HG02798 (cell line): ENCODE measurements around the gene SBNO1.

Source experiments
- ATAC-seq: cut with Tn5 transposase; IDR thresholded peaks from one replicate; pipeline ENCODE4 v1.9.1; 2021; ENCODE audit warnings: mild to moderate bottlenecking; ENCODE audit not compliant: unreplicated experiment, poor library complexity

SBNO1 gene

GRCh38 chr12:123278101-123278627, 86.5 kb downstream of the SBNO1 start:
- no peak for ATAC-seq

DNA sequence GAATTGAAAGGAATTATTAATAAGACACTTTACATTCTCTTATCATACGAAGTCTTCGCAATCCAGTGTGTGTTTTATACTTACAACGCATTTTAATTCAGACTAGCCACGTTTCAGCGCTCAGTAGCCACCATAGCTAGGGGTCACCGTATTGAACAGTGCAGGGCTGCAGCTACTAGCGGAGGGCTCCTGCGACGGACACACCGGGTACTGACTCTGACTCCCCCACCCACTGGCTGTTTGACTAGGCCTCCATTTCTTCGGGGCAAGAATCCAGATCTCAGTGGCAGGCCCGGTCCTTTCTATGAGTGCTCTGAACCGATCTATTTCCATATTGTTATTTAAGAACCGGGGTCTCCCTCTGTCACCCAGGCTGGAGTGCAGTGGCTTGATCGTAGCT, 91.5 kb downstream of the SBNO1 start:
- ATAC-seq: no peak

DNA sequence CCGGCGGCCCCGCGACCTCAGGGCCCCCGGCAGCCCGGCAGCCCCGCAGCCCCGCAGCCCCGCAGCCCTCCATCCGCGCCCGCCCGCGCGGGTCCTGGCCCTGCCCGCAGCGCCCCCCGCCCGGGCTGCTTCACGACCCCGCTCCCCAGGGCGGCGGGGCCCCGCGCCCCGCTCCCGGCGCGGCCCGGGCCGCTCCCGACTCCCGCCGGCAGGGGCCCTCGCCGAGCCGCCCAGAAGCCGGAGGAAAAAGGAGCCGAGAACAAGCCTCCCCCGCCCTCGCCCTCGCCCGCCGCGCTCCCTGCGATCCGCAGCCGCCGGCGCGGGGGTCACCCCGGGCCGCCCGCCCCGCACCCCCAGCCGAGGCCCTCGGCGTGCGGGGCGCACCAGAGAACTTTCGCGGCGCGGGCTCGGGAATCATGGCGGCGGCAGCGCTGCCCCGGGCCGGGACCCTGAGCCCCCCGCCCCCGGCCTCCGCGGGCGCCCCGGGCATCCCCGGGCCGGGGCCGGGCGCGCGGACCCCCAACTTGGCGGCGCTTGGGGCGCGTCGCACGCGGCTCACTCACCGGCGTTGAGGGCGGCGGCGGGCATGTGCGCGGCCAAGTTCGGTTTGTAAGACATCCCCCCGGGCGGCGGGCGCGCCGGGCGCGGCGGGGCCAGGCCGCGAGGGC, 93.5 kb downstream of the SBNO1 start:
- peak; percentile 67 for ATAC-seq

DNA sequence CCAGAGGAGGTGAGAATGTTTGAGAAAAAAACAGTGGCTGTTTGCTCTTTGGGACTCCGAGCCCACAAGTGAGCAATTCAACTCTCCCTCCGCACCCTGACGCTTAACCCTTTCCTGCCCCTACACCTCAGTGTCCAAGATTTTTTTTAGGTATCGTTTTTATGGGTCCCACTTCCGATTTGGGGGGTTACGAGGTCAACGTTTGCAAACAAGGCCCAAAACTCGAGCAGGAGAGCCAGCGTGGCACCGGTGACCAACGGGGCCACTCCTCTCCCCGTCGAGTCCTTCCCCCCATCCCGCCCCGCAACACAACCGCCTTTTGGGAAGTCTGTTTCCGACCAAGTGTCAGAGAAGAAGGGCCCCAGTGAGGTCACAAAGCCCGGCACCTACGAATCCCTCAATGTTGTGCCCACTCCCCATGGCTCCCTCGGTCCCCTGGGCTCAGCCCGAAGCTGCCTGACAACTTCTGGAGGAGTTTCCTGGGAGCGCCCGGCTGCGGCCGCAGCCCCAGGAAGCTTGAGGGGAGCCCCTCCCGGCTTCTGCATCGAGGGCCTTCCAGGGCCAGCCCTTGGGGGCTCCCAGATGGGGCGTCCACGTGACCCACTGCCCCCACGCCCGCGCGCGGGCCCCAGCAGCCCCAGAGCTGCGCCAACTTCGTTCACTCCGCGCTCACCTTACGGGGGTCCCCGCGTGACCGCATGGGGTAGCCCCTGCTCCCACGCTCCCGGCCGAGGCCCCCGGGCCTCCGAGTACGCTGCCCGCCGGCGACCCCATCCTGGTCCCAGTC, 94.2 kb downstream of the SBNO1 start:
- no peak for ATAC-seq

DNA sequence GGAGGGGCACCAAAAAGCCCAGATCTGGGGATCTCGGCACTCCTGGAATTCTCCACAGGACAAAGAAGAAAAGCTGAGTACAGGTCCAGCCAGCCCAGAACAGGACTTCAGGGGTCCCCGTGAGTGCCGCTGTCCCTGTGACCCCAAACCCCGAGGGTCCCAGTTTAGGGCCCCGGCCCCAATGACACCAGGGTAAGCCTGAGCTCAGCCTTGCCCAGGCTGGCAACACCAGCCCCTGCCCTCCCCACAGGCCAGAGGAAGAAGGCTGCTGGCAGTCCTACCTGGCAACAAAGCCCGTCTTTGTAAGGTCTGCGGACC, 94.8 kb downstream of the SBNO1 start:
- no peak for ATAC-seq

- no peak for ATAC-seq
These were observed 95.2 kb downstream of the SBNO1 start for GRCh38 chr12:123269395-123269892.

DNA sequence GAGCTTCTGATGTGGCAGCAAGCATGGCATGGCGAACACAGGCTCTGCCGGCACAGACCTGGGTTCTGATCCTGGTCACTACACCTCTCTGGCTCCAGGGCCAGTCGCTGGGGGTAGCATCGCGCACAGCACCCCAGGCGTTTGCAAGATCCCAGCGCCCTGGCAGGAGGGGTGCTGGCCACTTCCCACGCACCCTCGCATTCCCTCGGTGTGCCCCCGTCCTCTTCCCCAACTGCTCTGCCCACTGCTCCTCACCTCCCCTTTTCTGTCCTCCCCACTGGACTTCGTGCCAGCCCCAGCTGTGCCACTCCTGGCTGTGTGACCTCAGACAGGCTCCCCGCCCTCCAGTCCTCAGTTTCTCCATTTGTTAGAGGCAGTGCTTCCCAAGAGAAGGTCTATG, 95.8 kb downstream of the SBNO1 start:
- ATAC-seq: no peak

DNA sequence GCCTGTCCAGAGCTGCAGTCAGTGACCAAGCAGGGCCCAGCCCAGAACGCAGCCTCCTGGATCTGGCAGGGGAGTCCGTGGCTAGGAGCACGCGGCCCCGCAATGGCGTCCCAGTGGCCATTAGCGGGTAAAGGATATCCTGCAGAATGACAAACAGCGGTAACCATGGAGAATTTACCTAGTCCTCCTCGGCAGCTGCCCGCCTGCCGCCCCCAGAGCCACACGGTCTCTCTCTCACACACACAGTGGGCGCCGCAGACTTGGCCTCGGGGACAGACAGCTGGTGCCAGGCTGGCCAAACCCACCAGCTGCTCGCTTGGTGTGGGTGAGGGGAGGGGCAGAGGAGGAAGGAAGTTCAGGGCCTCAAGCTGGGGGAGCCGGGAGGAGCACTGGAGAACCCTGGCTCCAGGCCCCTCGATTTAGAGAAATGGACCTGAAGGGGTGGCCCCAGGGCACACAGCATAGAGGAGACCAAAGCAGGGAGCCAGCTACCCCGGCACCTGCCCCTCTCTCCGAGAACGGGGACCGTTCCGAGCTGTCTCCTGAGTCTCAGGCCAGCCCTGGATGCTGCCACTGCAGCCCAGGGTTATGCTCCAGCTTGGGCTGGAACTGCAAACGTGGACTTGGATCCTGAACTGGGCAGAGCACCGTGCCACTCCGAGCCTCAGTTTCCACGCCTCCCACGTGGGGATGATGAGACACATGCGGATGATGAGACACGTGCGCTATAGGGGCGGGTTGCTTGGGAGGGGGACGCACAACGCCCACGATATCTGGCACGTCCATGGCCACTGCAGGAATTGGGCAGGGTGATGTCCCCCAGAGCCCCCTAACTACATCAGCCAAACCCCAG, 96.4 kb downstream of the SBNO1 start:
- no peak for ATAC-seq

DNA sequence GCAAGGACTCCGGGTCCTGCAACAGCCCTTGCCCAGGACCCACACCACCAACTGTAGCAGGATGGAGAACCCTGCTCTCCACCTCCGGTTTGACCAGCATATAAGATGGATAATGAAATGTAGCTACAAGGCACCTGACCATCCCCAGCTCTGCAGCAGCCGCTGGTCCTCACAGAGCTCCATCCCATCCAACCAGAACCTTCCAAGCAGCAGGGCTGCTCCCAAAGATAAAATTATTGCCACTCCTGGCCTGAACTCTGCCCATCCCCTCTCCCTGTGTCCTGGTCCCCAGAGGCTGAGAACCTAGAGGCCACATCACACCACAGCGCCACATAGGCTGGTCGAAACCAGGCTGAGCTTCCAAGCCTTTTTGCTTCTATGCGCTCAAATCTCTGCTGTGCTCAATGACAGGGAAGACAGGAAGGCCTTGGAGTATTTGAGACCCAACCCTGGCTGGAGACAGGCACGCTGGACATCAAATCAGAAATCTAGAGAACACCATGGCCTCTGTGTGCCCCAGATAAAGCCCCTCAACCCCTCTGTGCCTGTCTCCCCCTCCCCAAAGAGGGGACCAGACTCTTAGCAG, 97.2 kb downstream of the SBNO1 start:
- ATAC-seq: no peak

- no peak for ATAC-seq
These were observed 97.9 kb downstream of the SBNO1 start for GRCh38 chr12:123266679-123267277.

DNA sequence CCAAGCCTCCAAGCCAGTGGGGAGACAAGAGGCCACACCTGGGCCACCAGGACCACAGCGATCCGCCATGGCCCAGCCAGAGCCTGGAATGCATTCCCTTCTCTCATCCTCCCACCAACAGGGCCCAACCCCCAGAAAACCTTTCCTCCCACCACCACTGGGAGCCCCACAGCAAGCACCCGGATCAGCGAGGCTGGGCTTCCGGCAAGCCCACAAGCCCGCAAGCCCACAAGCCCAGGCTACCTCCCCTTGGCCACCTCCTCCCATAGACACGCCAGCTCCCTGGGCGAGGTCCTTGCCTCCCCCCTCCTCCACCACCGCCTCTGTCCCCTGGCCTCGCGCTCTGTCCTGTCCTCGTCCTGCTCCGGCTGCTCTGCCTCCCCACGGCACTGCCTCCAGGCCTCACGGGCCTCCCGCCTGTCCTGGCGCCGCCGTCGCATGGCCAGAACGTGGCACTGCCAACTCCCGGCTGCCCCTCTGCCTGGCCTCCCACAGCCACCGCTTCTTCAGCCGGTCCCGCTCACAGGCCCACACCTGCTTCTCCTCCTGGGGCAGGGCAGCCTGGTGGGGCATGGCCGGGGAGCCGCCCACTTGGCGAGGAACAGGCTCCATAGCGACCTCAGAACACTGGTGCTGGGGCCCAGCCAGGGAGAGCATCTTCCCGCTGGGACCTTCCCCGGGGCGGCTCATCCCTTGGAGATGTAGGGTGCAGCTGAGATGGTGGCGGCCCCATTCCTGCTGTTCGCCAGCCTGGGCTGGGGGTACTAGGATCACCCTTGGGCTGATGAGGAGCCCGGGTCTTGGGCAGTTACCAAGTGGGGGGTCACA, 98.6 kb downstream of the SBNO1 start:
- no peak for ATAC-seq

DNA sequence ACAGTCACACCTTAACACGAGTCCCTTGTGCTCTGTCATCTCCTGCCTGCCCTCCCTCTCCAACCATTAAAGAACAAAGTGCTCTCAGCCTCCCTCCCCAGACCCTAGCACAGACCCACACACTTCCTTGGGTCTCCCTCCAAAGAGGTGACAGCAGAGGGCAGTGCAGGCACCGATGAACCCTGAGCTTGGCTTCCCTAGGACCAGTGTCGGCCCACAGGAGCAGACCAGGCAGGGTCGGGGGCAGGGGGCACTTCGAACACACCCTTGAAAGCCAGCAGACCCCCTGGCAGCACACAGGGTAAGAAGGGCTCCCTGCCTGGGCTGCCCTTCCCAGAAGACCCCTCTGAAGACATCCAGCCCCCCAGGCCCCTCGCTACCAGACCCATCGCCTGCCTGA, 100.0 kb downstream of the SBNO1 start:
- no peak for ATAC-seq

DNA sequence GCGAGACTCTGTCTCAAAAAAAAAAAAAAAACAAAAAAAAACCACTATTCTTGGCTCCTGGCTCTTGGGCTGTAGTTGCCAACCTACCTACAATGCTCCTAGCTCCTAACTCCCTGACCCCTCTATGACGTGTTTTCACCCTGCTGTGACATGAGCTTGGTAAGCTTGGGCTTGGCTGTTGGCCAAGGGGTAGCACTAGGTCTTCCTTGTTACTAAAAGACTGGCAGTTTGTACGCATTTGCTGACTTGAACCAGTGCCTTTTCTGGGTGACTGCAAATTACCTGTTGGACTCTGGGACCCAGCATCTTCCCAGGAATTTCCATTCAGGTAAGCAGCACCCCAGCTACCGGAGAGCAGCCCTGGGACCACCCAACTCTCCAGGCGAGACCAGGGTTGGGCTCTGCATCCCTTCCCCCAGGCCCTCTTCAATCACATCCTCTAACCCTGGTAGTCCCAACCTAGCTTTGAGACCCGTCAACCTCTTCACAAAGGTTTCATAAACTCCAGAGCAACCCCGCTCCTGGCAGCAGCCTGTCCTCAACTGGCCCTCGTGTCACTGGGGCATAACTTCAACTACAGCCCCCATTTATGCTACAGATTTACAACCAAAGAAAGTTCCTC, 101.3 kb downstream of the SBNO1 start:
- no peak for ATAC-seq

- no peak for ATAC-seq
These were observed 103.5 kb downstream of the SBNO1 start for GRCh38 chr12:123261196-123261595.

GRCh38 chr12:123260081-123260480, 104.6 kb downstream of the SBNO1 start:
- no peak for ATAC-seq

DNA sequence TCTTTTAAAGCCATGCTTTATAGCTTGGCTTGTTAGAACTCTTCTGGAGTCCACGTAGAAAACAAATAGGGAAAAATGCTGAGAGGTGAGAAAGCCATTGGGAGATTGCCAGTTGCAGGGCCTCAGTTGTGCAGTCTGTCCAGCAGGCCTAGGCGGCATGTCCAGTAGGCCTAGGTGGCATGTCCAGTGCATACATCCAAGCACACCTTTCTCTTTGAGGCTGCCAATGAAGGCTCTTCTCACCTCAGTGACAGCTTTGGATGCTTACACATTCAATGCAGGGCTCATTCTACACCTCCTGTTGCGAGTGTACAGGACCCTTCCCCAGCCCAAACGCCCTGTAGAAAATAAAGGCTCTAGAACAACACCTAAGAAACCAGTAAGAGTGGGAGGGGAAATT, 106.1 kb downstream of the SBNO1 start:
- no peak for ATAC-seq

GRCh38 chr12:123254853-123255446, 109.7 kb downstream of the SBNO1 start:
- no peak for ATAC-seq
